Measurements from ENCODE around the gene CDK6. TPM values are rescaled to one million over a fixed set of nuclear protein-coding genes. Genes with fewer than 3 reads are reported as not detected.
A peak's percentile ranks its signal among the peaks of the same experiment; 100 is the strongest.

The CDK6 gene
- total RNA-seq, 1 experiment from 2014 or later = 41.4 TPM

DNA sequence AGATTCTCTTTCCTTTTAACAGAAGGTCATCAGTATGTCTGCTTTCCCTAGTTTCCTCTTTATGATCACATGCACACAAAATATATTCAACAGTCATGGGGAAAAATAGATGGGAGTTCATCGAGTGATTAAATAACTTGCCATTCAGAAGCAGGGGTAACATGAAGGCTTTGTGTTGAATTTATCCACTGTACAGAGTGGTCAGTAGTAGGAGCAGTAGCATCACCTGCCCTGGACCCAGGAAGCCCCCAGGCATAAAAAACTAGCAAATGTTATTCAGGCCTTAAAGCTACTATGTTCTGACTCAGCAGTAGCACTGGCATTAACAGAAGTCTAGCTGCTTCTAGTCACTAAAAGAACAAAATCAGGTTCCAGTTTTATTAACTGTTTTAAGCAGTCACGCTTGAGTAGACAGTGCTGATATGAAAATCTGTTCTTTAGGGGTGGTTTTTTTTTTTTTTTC, 214.8 kb downstream of the CDK6 start:
- no peak overlapping the region for H3K4me2 ChIP-seq (ENCODE audit: low read length)
- 0 out of 4 replicates have a peak, but pooled peaks cover 0 to 4% of the 10 kb centered on the region in 2 experiments for H3K9me3 ChIP-seq (ENCODE audit: control insufficient read depth in 1 of 2, insufficient read depth in 1 of 2, low read depth in 1 of 2, low read length in 2 of 2)
- ChIA-PET POLR2A (no interaction called here), CTCF (interaction anchor here (0.6 to 3.1 kb wide), 2 partner anchors 43 to 211 kb away, joined by 3 to 13 read pairs; no protein-coding TSS in a partner anchor), RAD21 (ENCODE audit: low non-redundant PET in 1 of 2, low total read pairs in 2 of 2, uncharacterized antibody in 2 of 2, unreplicated experiment in 2 of 2) (no interaction called here)
- peaks cover 3 to 32% of the 10 kb centered on the region in 2 experiments; a peak in 3 of 4 replicates for H3K4me1 ChIP-seq (ENCODE audit: control insufficient read depth in 1 of 2, insufficient read depth in 2 of 2, low read length in 2 of 2)
- H2AFZ ChIP-seq (ENCODE audit: low read depth, low read length, poor library complexity, severe bottlenecking) = no peak overlapping the region
- ATAC-seq = peak; percentile 33; the same call in 1 of the 2 replicates
- no TSS peak for BruUV-seq (replicated peaks)
- H3K9me2 ChIP-seq (ENCODE audit: insufficient read depth) = no peaks in the 10 kb centered on the region
- DNase-seq (ENCODE audit: low read depth, low spot score) = no peak
- 0 out of 2 replicates have a peak, but pooled peaks cover 4% of the 10 kb centered on the region for H3K79me2 ChIP-seq (ENCODE audit: insufficient read depth, low read length)
- TF ChIP-seq SRF (IDR thresholded peaks at IDR 0.05; ENCODE audit: low read depth) (no peak), JUND (IDR thresholded peaks at IDR 0.05) (no peak), ZNF274 (IDR thresholded peaks at IDR 0.05; ENCODE audit: low read depth, low read length) (no peak), SP1 (IDR thresholded peaks at IDR 0.05; ENCODE audit: low read depth) (no peak), POLR2A (IDR thresholded peaks at IDR 0.05; ENCODE audit: borderline replicate concordance, extremely low read depth, insufficient read depth, insufficient read length) (no peak), ZFX (IDR thresholded peaks at IDR 0.05) (no peak), CBX3 (IDR thresholded peaks at IDR 0.05; ENCODE audit: low read depth) (no peak)
- TF ChIP-seq, protein P1, sequence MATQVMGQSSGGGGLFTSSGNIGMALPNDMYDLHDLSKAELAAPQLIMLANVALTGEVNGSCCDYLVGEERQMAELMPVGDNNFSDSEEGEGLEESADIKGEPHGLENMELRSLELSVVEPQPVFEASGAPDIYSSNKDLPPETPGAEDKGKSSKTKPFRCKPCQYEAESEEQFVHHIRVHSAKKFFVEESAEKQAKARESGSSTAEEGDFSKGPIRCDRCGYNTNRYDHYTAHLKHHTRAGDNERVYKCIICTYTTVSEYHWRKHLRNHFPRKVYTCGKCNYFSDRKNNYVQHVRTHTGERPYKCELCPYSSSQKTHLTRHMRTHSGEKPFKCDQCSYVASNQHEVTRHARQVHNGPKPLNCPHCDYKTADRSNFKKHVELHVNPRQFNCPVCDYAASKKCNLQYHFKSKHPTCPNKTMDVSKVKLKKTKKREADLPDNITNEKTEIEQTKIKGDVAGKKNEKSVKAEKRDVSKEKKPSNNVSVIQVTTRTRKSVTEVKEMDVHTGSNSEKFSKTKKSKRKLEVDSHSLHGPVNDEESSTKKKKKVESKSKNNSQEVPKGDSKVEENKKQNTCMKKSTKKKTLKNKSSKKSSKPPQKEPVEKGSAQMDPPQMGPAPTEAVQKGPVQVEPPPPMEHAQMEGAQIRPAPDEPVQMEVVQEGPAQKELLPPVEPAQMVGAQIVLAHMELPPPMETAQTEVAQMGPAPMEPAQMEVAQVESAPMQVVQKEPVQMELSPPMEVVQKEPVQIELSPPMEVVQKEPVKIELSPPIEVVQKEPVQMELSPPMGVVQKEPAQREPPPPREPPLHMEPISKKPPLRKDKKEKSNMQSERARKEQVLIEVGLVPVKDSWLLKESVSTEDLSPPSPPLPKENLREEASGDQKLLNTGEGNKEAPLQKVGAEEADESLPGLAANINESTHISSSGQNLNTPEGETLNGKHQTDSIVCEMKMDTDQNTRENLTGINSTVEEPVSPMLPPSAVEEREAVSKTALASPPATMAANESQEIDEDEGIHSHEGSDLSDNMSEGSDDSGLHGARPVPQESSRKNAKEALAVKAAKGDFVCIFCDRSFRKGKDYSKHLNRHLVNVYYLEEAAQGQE (IDR thresholded peaks at IDR 0.05; ENCODE audit: low read depth) = no peak
- intact Hi-C loops (cut with micrococcal nuclease) = loop anchor here (1.0 to 5.0 kb wide), 3 partner anchors 212 to 606 kb away; partner anchors contain the start of gene HEPACAM2
- peaks cover 0 to 3% of the 10 kb centered on the region in 2 experiments; a peak in 2 of 4 replicates for H3K36me3 ChIP-seq (ENCODE audit: control insufficient read depth in 1 of 2, insufficient read depth in 2 of 2, low read length in 2 of 2)
- no peak overlapping the region for H3K9ac ChIP-seq (ENCODE audit: low read length)
- H3K4me3 ChIP-seq (replicated peaks in 1 of 2; ENCODE audit: low read depth in 1 of 2, low read length in 2 of 2) = no peak overlapping the region
- peak overlapping the region; percentile 1; the same call in 1 of the 2 replicates for H3K27ac ChIP-seq (ENCODE audit: low read depth, low read length)
- H4K20me1 ChIP-seq (ENCODE audit: insufficient read depth) = no peaks in the 10 kb centered on the region
- H3K27me3 ChIP-seq (ENCODE audit: insufficient read depth, low read length) = no peaks in the 10 kb centered on the region

Data from HCT116 (cell line).